GM19455 (cell line): ENCODE data around the gene COMTD1.
A peak's percentile ranks its signal among the peaks of the same experiment; 100 is the strongest.
"Not testable (repeated sequence)": the region's sequence is repeated elsewhere in the genome, so short reads cannot be mapped to it uniquely, and the experiment has no call there.

ENCODE experiments used
- ATAC-seq: cut with Tn5 transposase; IDR thresholded peaks from one replicate; pipeline ENCODE4 v1.9.1; 2021; ENCODE audit not compliant: unreplicated experiment

COMTD1 gene

GRCh38 chr10:75223507-75223906, 12.2 kb downstream of the COMTD1 start:
- no peak for ATAC-seq

- not testable (repeated sequence) for ATAC-seq
Observed at GRCh38 chr10:75221492-75221891, 14.3 kb downstream of the COMTD1 start.

- no peak for ATAC-seq
Observed at GRCh38 chr10:75220274-75220673, 15.5 kb downstream of the COMTD1 start.

- ATAC-seq: no peak
Observed at GRCh38 chr10:75212343-75212742, 23.4 kb downstream of the COMTD1 start.

GRCh38 chr10:75211007-75211691, 24.6 kb downstream of the COMTD1 start:
- peak; percentile 34 for ATAC-seq

GRCh38 chr10:75210282-75211006, 25.3 kb downstream of the COMTD1 start, which contains the start of gene VDAC2:
TSS of gene VDAC2 (plus strand) at chr10:75210796. CDS start at chr10:75211159, 363 bp downstream.
- peak; percentile 91 for ATAC-seq

GRCh38 chr10:75209921-75210281, 25.9 kb downstream of the COMTD1 start:
- ATAC-seq: peak; percentile 61

- ATAC-seq: no peak
Observed at GRCh38 chr10:75209086-75209920, 26.5 kb downstream of the COMTD1 start.

- ATAC-seq: no peak
Observed at GRCh38 chr10:75208181-75208580, 27.6 kb downstream of the COMTD1 start.

GRCh38 chr10:75207857-75208144, 28.0 kb downstream of the COMTD1 start:
- no peak for ATAC-seq

- ATAC-seq: no peak
Observed at GRCh38 chr10:75207079-75207856, 28.5 kb downstream of the COMTD1 start.

- ATAC-seq: not testable (repeated sequence)
Observed at GRCh38 chr10:75206638-75207037, 29.1 kb downstream of the COMTD1 start.

- no peak for ATAC-seq
Observed at GRCh38 chr10:75205908-75206307, 29.8 kb downstream of the COMTD1 start.

- no peak for ATAC-seq
Observed at GRCh38 chr10:75203724-75204123, 32.0 kb downstream of the COMTD1 start.

GRCh38 chr10:75203046-75203620, 32.6 kb downstream of the COMTD1 start:
- ATAC-seq: not testable (repeated sequence)

- no peak for ATAC-seq
Observed at GRCh38 chr10:75202321-75203045, 33.3 kb downstream of the COMTD1 start.

- no peak for ATAC-seq
Observed at GRCh38 chr10:75201793-75202307, 33.9 kb downstream of the COMTD1 start.

- ATAC-seq: not testable (repeated sequence)
Observed at GRCh38 chr10:75199949-75200348, 35.8 kb downstream of the COMTD1 start.

GRCh38 chr10:75197906-75198305, 37.9 kb downstream of the COMTD1 start:
- no peak for ATAC-seq

- no peak for ATAC-seq
Observed at GRCh38 chr10:75197066-75197465, 38.7 kb downstream of the COMTD1 start.
